K562 (cell line): ENCODE results near the gene MAST4. TPM values are rescaled to one million over a fixed set of nuclear protein-coding genes. Genes with fewer than 3 reads are reported as not detected.

ENCODE experiments used
- ATAC-seq: fragments of 200-7000 bp; cut with Tn5 transposase; 3 replicates; pipeline ENCODE4 v1.9.1; 2020; ENCODE audit warnings: moderate library complexity
- BruUV-seq: library from RNA; stranded (reverse); fragments of 400-500 nt; replicated peaks from 2 replicates; lab custom pipeline; 2021; lab: Mats Ljungman, UMichigan
- CTCF ChIA-PET: fragments of 300-600 bp; formaldehyde crosslinking; extraction: SDS; loops from one replicate; lab custom pipeline; 2021; ENCODE audit warnings: low intra/inter-chr PET ratio; lab: Yijun Ruan, JAX
- POLR2A ChIA-PET: fragments of 300-600, 350-650 bp; sonication (Branson Sonifier 250); formaldehyde crosslinking; extraction: SDS; loops from one replicate; lab custom pipeline; 2021; ENCODE audit warnings: antibody characterized with exemption, inconsistent platforms; lab: Yijun Ruan, JAX
- DNase-seq, 4 experiments: peaks; one replicate each; pipeline versions ENCODE4 v3.0.0 to v3.0.0-alpha.2; 2011 to 2018; ENCODE audit warnings: low spot score in 3 of 4, mixed read lengths in 3 of 4; ENCODE audit errors: extremely low read depth in 1 of 4
- FAIRE-seq: peaks from 2 replicates; lab custom pipeline; 2011; peaks lifted over from hg19 to GRCh38; lab: Jason Lieb, UNC
- H2AFZ ChIP-seq: 2 replicates; pipeline ENCODE4 v1.6.0; 2011; ENCODE audit warnings: low read depth, low read length, control low read depth, inconsistent platforms
- H3K27ac ChIP-seq: fragments of 200-600 bp; 3 replicates; pipeline ENCODE4 v1.8.0; 2011; ENCODE audit warnings: low read depth, mild to moderate bottlenecking, control low read depth, inconsistent platforms, low read length, moderate library complexity, mixed read lengths; ENCODE audit errors: extremely low read depth
- H3K27me3 ChIP-seq, 2 experiments: fragments of 300-600 bp in 1 of 2; 2 replicates in 1 of 2; 3 replicates in 1 of 2; pipeline versions ENCODE4 v1.6.0 to v1.8.0; 2011; ENCODE audit warnings: inconsistent platforms in 2 of 2, low read length in 2 of 2, mild to moderate bottlenecking in 1 of 2, mixed read lengths in 1 of 2, moderate library complexity in 1 of 2; ENCODE audit not compliant: control insufficient read depth in 2 of 2, insufficient read depth in 2 of 2
- H3K36me3 ChIP-seq: fragments of 300-600 bp; 3 replicates; pipeline ENCODE4 v1.8.0; 2011; ENCODE audit warnings: mild to moderate bottlenecking, low read length, inconsistent platforms; ENCODE audit not compliant: control insufficient read depth, insufficient read depth
- H3K4me1 ChIP-seq, 2 experiments: fragments of 200-600 bp in 1 of 2; replicated peaks in 1 of 2; 2 replicates in 1 of 2; 3 replicates in 1 of 2; pipeline versions ENCODE4 v1.5.1 to v1.8.0; 2011; ENCODE audit warnings: inconsistent platforms in 2 of 2, low read length in 2 of 2, mild to moderate bottlenecking in 1 of 2, mixed read lengths in 1 of 2, moderate library complexity in 1 of 2; ENCODE audit not compliant: control insufficient read depth in 2 of 2, insufficient read depth in 2 of 2
- H3K4me2 ChIP-seq: 2 replicates; pipeline ENCODE4 v1.6.1; 2011; ENCODE audit warnings: low read length, control low read depth, inconsistent platforms, mixed read lengths; ENCODE audit not compliant: insufficient read depth
- H3K4me3 ChIP-seq: fragments of 200-600 bp; sonication (generic), shearing (Covaris generic); 2 replicates; pipeline ENCODE4 v1.5.1; 2016; ENCODE audit warnings: control low read depth, inconsistent platforms
- H3K79me2 ChIP-seq: fragments of 200-600 bp; 3 replicates; pipeline ENCODE4 v1.8.0; 2011; ENCODE audit warnings: low read length, inconsistent platforms; ENCODE audit not compliant: control insufficient read depth, insufficient read depth
- H3K9ac ChIP-seq, 2 experiments: 2 replicates each; pipeline versions ENCODE4 v1.6.0 to v1.6.1; 2011; ENCODE audit warnings: low read depth in 2 of 2, low read length in 2 of 2, control low read depth in 1 of 2, inconsistent platforms in 1 of 2, mild to moderate bottlenecking in 1 of 2, mixed read lengths in 1 of 2; ENCODE audit not compliant: insufficient read depth in 1 of 2
- H3K9me1 ChIP-seq: one replicate; pipeline ENCODE4 v1.6.0; 2011; ENCODE audit warnings: inconsistent platforms, mild to moderate bottlenecking, low read length, moderate library complexity; ENCODE audit not compliant: control insufficient read depth, insufficient read depth
- H3K9me3 ChIP-seq: replicated peaks from 2 replicates; pipeline ENCODE4 v1.5.1; 2011; ENCODE audit warnings: low read depth, low read length, inconsistent platforms; ENCODE audit not compliant: control insufficient read depth, insufficient read depth
- H4K20me1 ChIP-seq: replicated peaks from 2 replicates; pipeline ENCODE4 v1.6.1; 2011; ENCODE audit warnings: low read length, inconsistent platforms, mixed read lengths; ENCODE audit not compliant: control insufficient read depth, insufficient read depth
- ILF3 ChIP-seq: fragments of 450-650 bp; IDR thresholded peaks from 2 replicates; pipeline ENCODE4 v1.6.1; 2018; ENCODE audit warnings: antibody characterized with exemption, mild to moderate bottlenecking, moderate library complexity, borderline replicate concordance
- KAT8 ChIP-seq: fragments of 450-650 bp; IDR thresholded peaks from 2 replicates; pipeline ENCODE4 v1.6.1; 2016; ENCODE audit warnings: low read depth, mild to moderate bottlenecking
- MEF2D ChIP-seq: conservative IDR thresholded peaks from 2 replicates; pipeline ENCODE4 v1.6.1; 2016; ENCODE audit warnings: low read depth, missing genetic modification characterization, missing compliant biosample characterization
- STAT6 ChIP-seq: sonication (generic); formaldehyde crosslinking; IDR thresholded peaks from 2 replicates; pipeline ENCODE4 v1.8.1; 2023; ENCODE audit warnings: mild to moderate bottlenecking, missing genetic modification reagents
- TCF7L2 ChIP-seq: fragments of 150-350 bp; IDR thresholded peaks from 2 replicates; pipeline ENCODE4 v1.6.1; 2016; ENCODE audit warnings: low read depth, mild to moderate bottlenecking, low read length, moderate library complexity
- ZNF197 ChIP-seq: fragments of 200-800 bp; sonication (Bioruptor generic); IDR thresholded peaks from 2 replicates; pipeline ENCODE4 v1.6.1; 2016; ENCODE audit warnings: low read depth, missing genetic modification characterization, missing compliant biosample characterization
- WGBS: fragments of 100-300 bp; shearing (Covaris generic); methylation state at CpG from one replicate; pipeline ENCODE4 v1.1.6; 2016; ENCODE audit warnings: low coverage, mixed read lengths; ENCODE audit not compliant: insufficient coverage; ENCODE audit errors: missing lambda C conversion rate; 5-methylcytosine and 5-hydroxymethylcytosine counted together
- in situ Hi-C: fragments of 300-500 bp; cut with MboI; formaldehyde crosslinking; loops from 4 replicates; pipeline ENCODE4 v1.15.0; 2018; ENCODE audit warnings: inconsistent platforms, mixed read lengths
- intact Hi-C: fragments of 100-400 bp; cut with micrococcal nuclease; formaldehyde crosslinking; loops from 2 replicates; pipeline ENCODE4 v1.14.2; 2022
- polyA plus RNA-seq, 8 experiments: library from polyadenylated mRNA; depleted of rRNA in 4 of 8; stranded (reverse) in 5 of 8; unstranded in 3 of 8; fragments of >200 nt; fragmentation: Nextera tagmentation in 2 of 8; fragmentation: Illumina TruSeq in 1 of 8; extraction: Ambion mirVana in 2 of 8; extraction: Trizol in 1 of 8; gene quantifications; 2 replicates each; pipeline versions ENCODE4 v1.2.1 to v1.2.3, GENCODE V29; 2011 to 2014; ENCODE audit warnings: inconsistent platforms in 1 of 8, missing spikeins in 1 of 8
- total RNA-seq, 7 experiments: library from RNA; depleted of rRNA in 6 of 7; stranded (reverse); fragments of >200 nt in 6 of 7; fragmentation: Illumina TruSeq in 2 of 7; extraction: Trizol in 2 of 7; gene quantifications; 2 replicates each; pipeline versions ENCODE4 v1.2.1 to v1.2.3, GENCODE V29; 2011 to 2021; ENCODE audit warnings: low replicate concordance in 1 of 7
- TF ChIP-seq, protein P1 (sequence below): sonication (generic); formaldehyde crosslinking; IDR thresholded peaks from 2 replicates; pipeline ENCODE4 v1.8.0; 2022; ENCODE audit warnings: missing genetic modification reagents, mild to moderate bottlenecking, moderate library complexity, borderline replicate concordance
- TF ChIP-seq, protein P2 (sequence below): fragments of 250-450 bp; sonication (Bioruptor Pico); IDR thresholded peaks from 2 replicates; pipeline ENCODE4 v1.4.0; 2020; ENCODE audit warnings: mild to moderate bottlenecking, moderate library complexity
- TF ChIP-seq, protein P3 (sequence below): fragments of 250-450 bp; sonication (Bioruptor Pico); IDR thresholded peaks from 2 replicates; pipeline ENCODE4 v1.9.0; 2021; ENCODE audit warnings: mild to moderate bottlenecking, inconsistent platforms
- TF ChIP-seq, protein P4 (sequence below): fragments of 450-650 bp; IDR thresholded peaks from 2 replicates; pipeline ENCODE4 v1.6.1; 2016; ENCODE audit warnings: antibody characterized with exemption

Gene MAST4
- total and polyA plus RNA-seq, 9 of the 15 experiments (the other 6 are each of a cell fraction or from before 2014, with no cell fraction given): 0.88 to 10.1 (median 5.2) TPM

- TF ChIP-seq KAT8 (no peak), ZNF197 (CRISPR knock-in tag) (no peak), MEF2D (tag) (no peak), ILF3 (no peak)
- TF ChIP-seq, protein P1, sequence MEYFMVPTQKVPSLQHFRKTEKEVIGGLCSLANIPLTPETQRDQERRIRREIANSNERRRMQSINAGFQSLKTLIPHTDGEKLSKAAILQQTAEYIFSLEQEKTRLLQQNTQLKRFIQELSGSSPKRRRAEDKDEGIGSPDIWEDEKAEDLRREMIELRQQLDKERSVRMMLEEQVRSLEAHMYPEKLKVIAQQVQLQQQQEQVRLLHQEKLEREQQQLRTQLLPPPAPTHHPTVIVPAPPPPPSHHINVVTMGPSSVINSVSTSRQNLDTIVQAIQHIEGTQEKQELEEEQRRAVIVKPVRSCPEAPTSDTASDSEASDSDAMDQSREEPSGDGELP (CRISPR knock-in tag): no peak
- TF ChIP-seq, protein P2, sequence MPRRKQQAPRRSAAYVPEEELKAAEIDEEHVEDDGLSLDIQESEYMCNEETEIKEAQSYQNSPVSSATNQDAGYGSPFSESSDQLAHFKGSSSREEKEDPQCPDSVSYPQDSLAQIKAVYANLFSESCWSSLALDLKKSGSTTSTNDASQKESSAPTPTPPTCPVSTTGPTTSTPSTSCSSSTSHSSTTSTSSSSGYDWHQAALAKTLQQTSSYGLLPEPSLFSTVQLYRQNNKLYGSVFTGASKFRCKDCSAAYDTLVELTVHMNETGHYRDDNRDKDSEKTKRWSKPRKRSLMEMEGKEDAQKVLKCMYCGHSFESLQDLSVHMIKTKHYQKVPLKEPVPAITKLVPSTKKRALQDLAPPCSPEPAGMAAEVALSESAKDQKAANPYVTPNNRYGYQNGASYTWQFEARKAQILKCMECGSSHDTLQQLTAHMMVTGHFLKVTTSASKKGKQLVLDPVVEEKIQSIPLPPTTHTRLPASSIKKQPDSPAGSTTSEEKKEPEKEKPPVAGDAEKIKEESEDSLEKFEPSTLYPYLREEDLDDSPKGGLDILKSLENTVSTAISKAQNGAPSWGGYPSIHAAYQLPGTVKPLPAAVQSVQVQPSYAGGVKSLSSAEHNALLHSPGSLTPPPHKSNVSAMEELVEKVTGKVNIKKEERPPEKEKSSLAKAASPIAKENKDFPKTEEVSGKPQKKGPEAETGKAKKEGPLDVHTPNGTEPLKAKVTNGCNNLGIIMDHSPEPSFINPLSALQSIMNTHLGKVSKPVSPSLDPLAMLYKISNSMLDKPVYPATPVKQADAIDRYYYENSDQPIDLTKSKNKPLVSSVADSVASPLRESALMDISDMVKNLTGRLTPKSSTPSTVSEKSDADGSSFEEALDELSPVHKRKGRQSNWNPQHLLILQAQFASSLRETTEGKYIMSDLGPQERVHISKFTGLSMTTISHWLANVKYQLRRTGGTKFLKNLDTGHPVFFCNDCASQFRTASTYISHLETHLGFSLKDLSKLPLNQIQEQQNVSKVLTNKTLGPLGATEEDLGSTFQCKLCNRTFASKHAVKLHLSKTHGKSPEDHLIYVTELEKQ (CRISPR knock-in tag): no peak
- TF ChIP-seq, all 486 proteins: peak for 0
These were observed 335.5 kb downstream of the MAST4 start (continued) for GRCh38 chr5:66931651-66932050.

- no TSS peak for BruUV-seq
- Histone ChIP-seq H3K9me3 (no peaks in the 10 kb centered on the region), H4K20me1 (no peaks in the 10 kb centered on the region), H3K9ac (no peak overlapping the region), H3K27me3 (no peaks in the 10 kb centered on the region; a peak in 2 of 5 replicates), H3K4me1 (no peaks in the 10 kb centered on the region), H3K36me3 (no peaks in the 10 kb centered on the region), H3K9me1 (no peaks in the 10 kb centered on the region), H3K4me3 (no peak overlapping the region), H3K79me2 (no peaks in the 10 kb centered on the region), H3K4me2 (no peak overlapping the region), H2AFZ (no peak overlapping the region), H3K27ac (no peak overlapping the region)
- no peak for ATAC-seq
- no peak for FAIRE-seq
- ChIA-PET CTCF (no interaction called here), POLR2A (no interaction called here)
- no peak for DNase-seq
- in situ Hi-C loops (no loop called here), intact Hi-C loops (no loop called here)
- WGBS: 0% methylated on average over 3 of the region's 3 CpGs
- TF ChIP-seq STAT6: no peak
- no peak for TF ChIP-seq TCF7L2
- TF ChIP-seq, protein P3, sequence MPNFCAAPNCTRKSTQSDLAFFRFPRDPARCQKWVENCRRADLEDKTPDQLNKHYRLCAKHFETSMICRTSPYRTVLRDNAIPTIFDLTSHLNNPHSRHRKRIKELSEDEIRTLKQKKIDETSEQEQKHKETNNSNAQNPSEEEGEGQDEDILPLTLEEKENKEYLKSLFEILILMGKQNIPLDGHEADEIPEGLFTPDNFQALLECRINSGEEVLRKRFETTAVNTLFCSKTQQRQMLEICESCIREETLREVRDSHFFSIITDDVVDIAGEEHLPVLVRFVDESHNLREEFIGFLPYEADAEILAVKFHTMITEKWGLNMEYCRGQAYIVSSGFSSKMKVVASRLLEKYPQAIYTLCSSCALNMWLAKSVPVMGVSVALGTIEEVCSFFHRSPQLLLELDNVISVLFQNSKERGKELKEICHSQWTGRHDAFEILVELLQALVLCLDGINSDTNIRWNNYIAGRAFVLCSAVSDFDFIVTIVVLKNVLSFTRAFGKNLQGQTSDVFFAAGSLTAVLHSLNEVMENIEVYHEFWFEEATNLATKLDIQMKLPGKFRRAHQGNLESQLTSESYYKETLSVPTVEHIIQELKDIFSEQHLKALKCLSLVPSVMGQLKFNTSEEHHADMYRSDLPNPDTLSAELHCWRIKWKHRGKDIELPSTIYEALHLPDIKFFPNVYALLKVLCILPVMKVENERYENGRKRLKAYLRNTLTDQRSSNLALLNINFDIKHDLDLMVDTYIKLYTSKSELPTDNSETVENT (CRISPR knock-in tag): no peak
- TF ChIP-seq, protein P4, sequence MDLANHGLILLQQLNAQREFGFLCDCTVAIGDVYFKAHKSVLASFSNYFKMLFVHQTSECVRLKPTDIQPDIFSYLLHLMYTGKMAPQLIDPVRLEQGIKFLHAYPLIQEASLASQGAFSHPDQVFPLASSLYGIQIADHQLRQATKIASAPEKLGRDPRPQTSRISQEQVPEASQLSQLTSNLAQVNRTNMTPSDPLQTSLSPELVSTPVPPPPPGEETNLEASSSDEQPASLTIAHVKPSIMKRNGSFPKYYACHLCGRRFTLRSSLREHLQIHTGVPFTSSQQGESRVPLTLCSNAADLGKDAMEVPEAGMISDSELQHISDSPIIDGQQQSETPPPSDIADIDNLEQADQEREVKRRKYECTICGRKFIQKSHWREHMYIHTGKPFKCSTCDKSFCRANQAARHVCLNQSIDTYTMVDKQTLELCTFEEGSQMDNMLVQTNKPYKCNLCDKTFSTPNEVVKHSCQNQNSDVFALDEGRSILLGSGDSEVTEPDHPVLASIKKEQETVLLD: no peak
These were observed 336.3 kb downstream of the MAST4 start for GRCh38 chr5:66932457-66932856.
